Measurements from ENCODE around the gene ZGPAT.

GRCh38 chr20:63703976-63704748 lies 3.7 kb upstream of the ZGPAT start:
- no peak for TF ChIP-seq BHLHE40 (IDR thresholded peaks at IDR 0.05; ENCODE audit: low read depth, low read length)
- no peak for TF ChIP-seq CTCF (conservative IDR thresholded peaks at IDR 0.05; ENCODE audit: low read depth, low read length)
- no peak for TF ChIP-seq POLR2A (IDR thresholded peaks at IDR 0.05; ENCODE audit: low read depth, low read length)
- no peak for TF ChIP-seq ELK1 (IDR thresholded peaks at IDR 0.05; ENCODE audit: borderline replicate concordance, low read depth, low read length)
- TF ChIP-seq RFX5 (IDR thresholded peaks at IDR 0.05; ENCODE audit: low read depth, low read length) = no peak
- TF ChIP-seq RAD21 (IDR thresholded peaks at IDR 0.05; ENCODE audit: low read length) = no peak
- no peak for TF ChIP-seq USF2 (IDR thresholded peaks at IDR 0.05; ENCODE audit: low read depth, low read length)
- TF ChIP-seq MAZ (IDR thresholded peaks at IDR 0.05; ENCODE audit: borderline replicate concordance, low read depth, low read length) = no peak
- no peak for TF ChIP-seq RCOR1 (IDR thresholded peaks at IDR 0.05; ENCODE audit: insufficient replicate concordance, low read length)
- TF ChIP-seq CEBPB (IDR thresholded peaks at IDR 0.05; ENCODE audit: low read depth, low read length) = no peak

Measured in IMR-90 (cell line).